ENCODE results near the gene SLC38A4.

- TF ChIP-seq CHD2 (IDR thresholded peaks at IDR 0.05; ENCODE audit: low read depth, low read length) (no peak), POLR2A (conservative IDR thresholded peaks at IDR 0.05) (no peak), MYC (IDR thresholded peaks at IDR 0.05; ENCODE audit: low read depth, low read length) (no peak), MYC (CRISPR knock-in tag; IDR thresholded peaks at IDR 0.05; ENCODE audit: borderline replicate concordance, low read depth) (no peak), HMBOX1 (IDR thresholded peaks at IDR 0.05) (no peak), STAT5B (CRISPR knock-in tag; IDR thresholded peaks at IDR 0.05) (no peak)
Measured at GRCh38 chr12:46722394-46723185, 103.2 kb downstream of the SLC38A4 start.
